Measurements from ENCODE around the gene TET2.
A peak's percentile ranks its signal among the peaks of the same experiment; 100 is the strongest.

The TET2 gene

DNA sequence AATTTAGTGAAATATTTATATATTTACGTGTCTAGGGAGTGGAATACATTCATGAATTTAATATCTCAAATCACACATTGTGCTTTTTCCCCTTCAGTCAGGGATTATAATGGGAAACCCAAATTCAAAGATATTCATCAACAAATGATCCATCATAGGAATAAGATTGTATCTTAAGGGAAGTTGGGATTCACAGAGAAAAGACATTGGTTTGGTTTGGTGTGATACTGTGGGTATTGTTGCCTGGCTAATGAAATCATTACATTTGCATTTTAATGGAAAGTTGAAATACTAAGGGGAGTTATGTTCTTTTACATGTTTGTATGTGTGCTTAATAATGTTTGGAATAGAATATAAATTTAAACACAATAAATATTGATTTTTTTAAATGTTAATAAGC lies 1.7 kb downstream of the TET2 start:
- DNase-seq (ENCODE audit: low spot score in 2 of 2), result peak in 1 of 2 experiments; percentile 54
- in situ Hi-C loops (cut with MboI; ENCODE audit: low sequenced_read_pairs), result no loop called here
- Histone ChIP-seq H3K36me3 (replicated peaks) (no peaks in the 10 kb centered on the region), H3K4me1 (peaks cover 23% of the 10 kb centered on the region), H3K4me3 (peak overlapping the region; percentile 59), H3K9me3 (no peaks in the 10 kb centered on the region), H3K27me3 (ENCODE audit: low read depth) (no peaks in the 10 kb centered on the region)

DNA sequence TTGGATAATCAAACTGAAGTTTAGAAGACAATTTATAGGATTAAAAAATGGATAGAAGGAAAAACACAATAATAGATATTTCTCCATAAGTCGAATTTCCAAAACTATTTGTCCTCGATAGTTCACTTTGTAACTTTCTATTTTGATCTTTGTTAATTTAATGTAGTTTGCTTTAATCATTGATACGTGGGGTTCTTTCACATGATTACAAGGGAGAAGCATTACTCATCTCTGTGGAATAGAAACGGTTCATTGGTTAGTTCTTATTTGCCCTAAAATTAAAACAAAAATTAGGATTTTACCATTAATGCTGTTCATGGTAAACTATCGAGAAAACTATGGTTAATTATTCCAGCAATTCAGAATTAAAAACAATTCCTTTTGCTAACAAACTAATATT lies 2.1 kb downstream of the TET2 start:
- in situ Hi-C loops (cut with MboI; ENCODE audit: low sequenced_read_pairs), result no loop called here
- H3K4me3 ChIP-seq, result peak overlapping the region; percentile 59
- DNase-seq (ENCODE audit: low spot score in 2 of 2), result no peak
- H3K4me1 ChIP-seq, result peaks cover 19% of the 10 kb centered on the region
- H3K9me3 ChIP-seq, result no peaks in the 10 kb centered on the region
- H3K27me3 ChIP-seq (ENCODE audit: low read depth), result no peaks in the 10 kb centered on the region
- H3K36me3 ChIP-seq (replicated peaks), result no peaks in the 10 kb centered on the region

DNA sequence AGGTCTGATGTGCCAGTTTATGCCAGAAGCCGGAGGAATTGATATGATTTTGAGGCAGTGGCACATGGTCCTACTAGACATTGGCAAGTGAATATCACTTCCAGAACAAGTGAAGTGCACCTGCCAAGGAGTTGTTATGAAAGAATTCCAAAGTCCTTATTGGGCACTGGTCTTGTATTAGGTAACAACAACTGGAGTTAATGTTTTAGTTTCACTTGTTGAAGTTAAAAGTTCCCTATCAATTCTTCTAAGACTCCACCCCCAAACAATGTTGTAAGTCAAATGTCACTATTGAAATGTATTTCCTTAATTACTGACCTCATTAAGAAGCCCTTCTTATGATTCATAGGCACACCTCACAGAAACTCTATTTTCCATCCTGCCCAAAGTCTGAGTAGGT lies 3.1 kb downstream of the TET2 start:
- Histone ChIP-seq H3K9me3 (no peaks in the 10 kb centered on the region), H3K4me3 (no peak overlapping the region), H3K36me3 (replicated peaks) (no peaks in the 10 kb centered on the region), H3K4me1 (peaks cover 19% of the 10 kb centered on the region), H3K27me3 (ENCODE audit: low read depth) (no peaks in the 10 kb centered on the region)
- in situ Hi-C loops (cut with MboI; ENCODE audit: low sequenced_read_pairs), result no loop called here
- no peak for DNase-seq (ENCODE audit: low spot score in 2 of 2)

DNA sequence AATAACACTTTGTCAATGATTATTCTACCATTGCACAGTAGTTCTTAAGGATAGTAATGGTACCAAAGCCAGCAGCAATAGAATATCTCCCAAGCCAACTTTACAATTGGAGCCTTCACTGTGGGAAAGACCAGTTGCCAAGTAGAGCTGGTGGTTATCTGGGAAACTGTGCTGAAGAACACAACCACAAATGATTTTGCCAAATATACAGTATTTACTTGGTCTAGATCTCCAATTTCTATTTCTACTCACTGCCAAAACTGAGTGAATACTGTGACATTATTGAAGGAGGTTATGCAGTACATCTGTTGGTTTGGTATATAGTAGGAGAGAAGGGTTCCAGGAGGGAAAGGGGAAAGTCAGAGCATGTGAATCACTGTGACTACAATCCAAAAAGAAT lies 3.8 kb downstream of the TET2 start:
- H3K27me3 ChIP-seq (ENCODE audit: low read depth), result no peaks in the 10 kb centered on the region
- H3K4me1 ChIP-seq, result peaks cover 14% of the 10 kb centered on the region
- H3K4me3 ChIP-seq, result no peak overlapping the region
- H3K36me3 ChIP-seq (replicated peaks), result no peaks in the 10 kb centered on the region
- no peaks in the 10 kb centered on the region for H3K9me3 ChIP-seq
- DNase-seq (ENCODE audit: low spot score in 2 of 2), result no peak
- in situ Hi-C loops (cut with MboI; ENCODE audit: low sequenced_read_pairs), result no loop called here

DNA sequence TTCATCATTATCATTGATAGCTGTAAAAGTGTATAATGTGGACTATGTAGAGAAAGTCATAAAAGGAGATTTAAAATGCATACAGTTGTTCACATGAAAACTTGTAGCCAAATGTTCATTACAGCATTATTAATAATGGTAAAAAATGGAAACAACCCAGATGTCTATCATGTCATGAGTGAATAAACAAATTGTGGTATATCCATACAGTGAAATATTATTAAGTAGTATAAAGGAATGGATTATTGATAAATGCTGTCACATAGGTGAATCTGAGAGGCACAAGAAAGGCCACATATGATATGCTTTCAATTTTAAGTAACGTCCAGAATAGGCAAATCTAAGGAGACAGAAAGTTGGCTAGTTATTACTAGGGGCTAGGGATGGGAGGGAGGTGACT lies 7.1 kb downstream of the TET2 start:
- no peak for DNase-seq (ENCODE audit: low spot score in 2 of 2)
- Histone ChIP-seq H3K27me3 (ENCODE audit: low read depth) (no peaks in the 10 kb centered on the region), H3K4me3 (no peak overlapping the region), H3K9me3 (no peaks in the 10 kb centered on the region), H3K4me1 (peaks cover 12% of the 10 kb centered on the region), H3K36me3 (replicated peaks) (no peaks in the 10 kb centered on the region)
- in situ Hi-C loops (cut with MboI; ENCODE audit: low sequenced_read_pairs), result no loop called here

DNA sequence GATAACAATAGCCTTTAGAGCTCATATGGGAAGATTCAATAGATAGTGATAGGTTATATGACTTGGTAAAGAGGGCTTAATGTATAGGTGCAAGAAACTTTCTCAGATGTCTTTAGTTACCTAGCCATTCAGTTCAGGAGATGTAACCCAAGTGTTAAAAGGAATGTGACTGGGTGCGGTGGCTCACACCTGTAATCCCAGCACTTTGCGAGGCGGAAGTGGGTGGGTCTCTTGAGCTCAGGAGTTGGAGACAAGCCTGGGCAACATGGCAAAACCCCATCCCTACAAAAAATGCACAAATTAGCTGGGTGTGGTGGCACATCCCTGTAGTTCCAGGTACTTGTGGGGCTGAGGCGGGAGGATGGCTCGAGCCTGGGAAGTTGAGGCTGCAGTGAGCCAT lies 7.9 kb downstream of the TET2 start:
- in situ Hi-C loops (cut with MboI; ENCODE audit: low sequenced_read_pairs), result no loop called here
- Histone ChIP-seq H3K36me3 (replicated peaks) (no peaks in the 10 kb centered on the region), H3K27me3 (ENCODE audit: low read depth) (no peaks in the 10 kb centered on the region), H3K9me3 (no peaks in the 10 kb centered on the region), H3K4me3 (no peak overlapping the region), H3K4me1 (peaks cover 4% of the 10 kb centered on the region)
- DNase-seq (ENCODE audit: low spot score in 2 of 2), result no peak

DNA sequence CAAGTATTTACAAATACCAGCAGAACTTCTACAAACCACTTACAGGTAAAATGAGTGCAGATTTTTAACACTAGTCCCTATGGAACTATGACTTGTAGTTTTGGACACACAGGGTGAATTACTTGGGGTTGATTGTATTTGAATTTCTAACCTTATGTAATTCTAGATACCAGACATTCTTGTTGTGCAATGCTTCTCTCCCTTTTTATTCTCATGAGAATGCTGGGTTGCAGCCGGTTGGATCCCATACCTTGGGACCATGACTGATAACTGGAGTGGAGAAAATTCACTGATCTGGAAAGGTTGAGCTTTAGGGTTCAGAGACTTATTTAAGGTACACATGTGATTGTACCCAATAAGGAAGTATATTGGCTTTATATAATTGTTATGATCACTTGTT lies 8.8 kb downstream of the TET2 start:
- H3K4me1 ChIP-seq, result peaks cover 4% of the 10 kb centered on the region

DNA sequence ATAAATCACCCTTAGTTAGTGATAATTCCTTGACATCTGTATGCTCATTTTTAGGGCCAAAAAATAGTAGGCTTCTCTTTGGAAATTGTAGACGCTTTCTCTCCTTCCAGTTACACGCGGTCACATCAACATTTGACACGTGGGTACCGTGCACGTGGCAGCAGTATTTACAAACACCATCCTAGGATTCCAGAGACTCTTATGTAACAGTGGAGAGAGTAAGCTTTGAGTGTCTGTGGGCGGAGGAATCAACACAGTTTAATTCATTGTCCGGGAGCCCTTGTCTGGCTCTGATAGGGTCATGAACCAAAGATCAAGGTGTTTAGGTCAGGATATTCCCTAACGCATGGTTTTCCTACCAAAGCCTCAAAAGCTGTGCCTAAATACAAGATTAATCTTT lies 12.2 kb downstream of the TET2 start:
- no peaks in the 10 kb centered on the region for H3K27me3 ChIP-seq (ENCODE audit: low read depth)
- no peaks in the 10 kb centered on the region for H3K36me3 ChIP-seq (replicated peaks)
- no peak for DNase-seq (ENCODE audit: low spot score in 2 of 2)
- no peak overlapping the region for H3K4me3 ChIP-seq
- in situ Hi-C loops (cut with MboI; ENCODE audit: low sequenced_read_pairs), result no loop called here
- no peaks in the 10 kb centered on the region for H3K9me3 ChIP-seq
- H3K4me1 ChIP-seq, result peaks cover 18% of the 10 kb centered on the region

More for the DNA sequence above, 8.8 kb downstream of the TET2 start:
- Histone ChIP-seq H3K9me3 (no peaks in the 10 kb centered on the region), H3K36me3 (replicated peaks) (no peaks in the 10 kb centered on the region), H3K27me3 (ENCODE audit: low read depth) (no peaks in the 10 kb centered on the region), H3K4me3 (no peak overlapping the region)
- in situ Hi-C loops (cut with MboI; ENCODE audit: low sequenced_read_pairs), result no loop called here
- no peak for DNase-seq (ENCODE audit: low spot score in 2 of 2)

DNA sequence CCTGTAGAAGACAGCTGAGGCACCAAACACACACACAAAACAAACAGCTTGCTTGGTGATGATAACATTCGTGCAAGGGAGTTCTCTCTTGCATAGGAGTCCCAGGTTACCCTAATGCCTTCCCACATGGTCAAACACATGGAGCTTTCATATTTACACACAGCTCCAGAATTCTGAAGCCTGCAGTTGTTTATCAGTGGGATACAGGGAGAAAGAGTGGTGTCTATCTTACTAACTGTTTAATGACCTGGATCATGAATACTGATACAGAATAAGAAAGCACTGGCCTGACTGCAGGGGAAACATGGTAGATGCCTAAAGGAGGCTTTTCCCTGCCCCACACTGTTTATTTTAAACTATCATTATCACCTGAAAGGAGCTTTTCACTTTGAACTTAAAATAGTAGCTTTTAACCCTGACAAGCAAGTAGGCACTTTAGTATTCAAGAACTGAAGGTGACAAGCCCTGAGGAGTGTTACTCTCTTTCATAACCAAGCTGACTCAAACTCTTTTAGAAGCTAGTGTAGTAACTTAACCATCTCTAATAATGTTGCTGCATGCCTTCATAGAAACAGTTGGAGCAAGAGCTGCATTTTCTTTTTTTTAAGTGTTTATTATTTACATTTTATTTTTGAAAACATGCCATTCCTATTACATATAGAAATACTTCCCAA lies 15.6 kb downstream of the TET2 start:
- in situ Hi-C loops (cut with MboI; ENCODE audit: low sequenced_read_pairs), result no loop called here
- DNase-seq (ENCODE audit: low spot score in 2 of 2), result no peak
- peaks cover 18% of the 10 kb centered on the region for H3K4me1 ChIP-seq

DNA sequence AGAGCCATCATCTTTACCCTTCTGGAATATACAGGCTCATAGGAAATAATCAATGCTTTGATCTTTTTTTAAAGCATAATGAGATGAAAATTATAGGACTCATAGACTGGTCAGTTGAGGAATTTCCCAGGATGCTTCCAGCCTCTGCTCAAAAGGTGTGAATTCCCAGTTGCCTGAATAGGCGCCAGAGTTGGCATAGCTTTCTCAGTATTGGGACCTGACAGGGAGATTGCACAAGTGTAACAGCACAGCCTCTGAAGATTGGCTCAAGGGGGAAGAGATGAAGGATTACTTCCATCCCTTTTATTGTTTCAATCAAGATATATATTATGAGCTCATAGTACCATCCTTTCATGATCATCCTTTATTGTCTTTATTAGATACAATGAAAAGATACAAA lies 17.9 kb downstream of the TET2 start:
- in situ Hi-C loops (cut with MboI; ENCODE audit: low sequenced_read_pairs), result no loop called here
- H3K36me3 ChIP-seq (replicated peaks), result no peaks in the 10 kb centered on the region; the same call in 1 of the 2 replicates
- H3K27me3 ChIP-seq (ENCODE audit: low read depth), result no peaks in the 10 kb centered on the region
- H3K4me3 ChIP-seq, result no peak overlapping the region
- H3K4me1 ChIP-seq, result peaks cover 14% of the 10 kb centered on the region
- H3K9me3 ChIP-seq, result no peaks in the 10 kb centered on the region
- DNase-seq (ENCODE audit: low spot score in 2 of 2), result no peak

More for the DNA sequence above, 15.6 kb downstream of the TET2 start:
- Histone ChIP-seq H3K9me3 (no peaks in the 10 kb centered on the region), H3K27me3 (ENCODE audit: low read depth) (no peaks in the 10 kb centered on the region), H3K36me3 (replicated peaks) (no peaks in the 10 kb centered on the region; the same call in 1 of the 2 replicates), H3K4me3 (no peak overlapping the region)

DNA sequence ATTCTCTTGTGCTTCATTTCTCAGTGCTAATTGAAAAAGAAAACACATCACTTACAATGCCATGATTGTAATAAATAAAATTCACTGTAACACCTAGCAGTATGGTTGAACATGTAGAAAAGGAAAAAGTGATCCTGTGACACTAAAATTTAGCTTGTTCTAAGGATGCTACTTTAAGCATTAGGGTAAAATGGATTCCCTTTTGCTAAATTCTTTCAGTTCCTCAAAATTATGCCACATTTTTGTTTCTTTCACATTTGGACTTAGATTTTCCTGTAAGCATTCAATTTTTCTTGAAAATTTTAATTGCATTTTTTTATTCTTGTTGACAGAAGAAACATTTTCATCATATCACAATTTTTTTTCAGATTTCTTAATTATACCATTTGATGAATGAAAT lies 19.4 kb downstream of the TET2 start:
- no peak for DNase-seq (ENCODE audit: low spot score in 2 of 2)
- H3K27me3 ChIP-seq (ENCODE audit: low read depth), result no peaks in the 10 kb centered on the region
- in situ Hi-C loops (cut with MboI; ENCODE audit: low sequenced_read_pairs), result no loop called here
- peaks cover 14% of the 10 kb centered on the region for H3K4me1 ChIP-seq
- H3K36me3 ChIP-seq (replicated peaks), result no peaks in the 10 kb centered on the region; the same call in 1 of the 2 replicates
- H3K4me3 ChIP-seq, result no peak overlapping the region
- no peaks in the 10 kb centered on the region for H3K9me3 ChIP-seq

DNA sequence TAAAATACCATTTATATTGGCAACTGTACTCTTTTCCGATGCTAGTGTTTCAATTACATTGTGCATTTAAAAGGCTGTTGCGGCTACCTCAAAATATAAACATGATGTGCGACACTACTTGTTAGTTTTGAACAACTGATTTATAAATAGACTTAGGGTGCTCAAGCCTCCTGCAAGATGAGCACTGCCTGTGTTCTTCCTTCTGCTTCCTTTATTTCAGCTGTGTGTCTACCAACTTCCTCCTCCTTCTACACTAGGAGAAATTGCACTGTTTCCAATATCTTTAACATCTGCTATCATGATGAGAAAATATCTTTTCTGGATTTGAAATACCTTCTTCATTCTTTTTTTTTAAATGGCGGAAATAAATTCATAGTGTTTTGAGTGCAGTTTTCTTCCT lies 24.0 kb downstream of the TET2 start:
- H3K9me3 ChIP-seq, result no peaks in the 10 kb centered on the region
- no peak overlapping the region for H3K4me3 ChIP-seq
- H3K36me3 ChIP-seq (replicated peaks), result no peaks in the 10 kb centered on the region
- in situ Hi-C loops (cut with MboI; ENCODE audit: low sequenced_read_pairs), result no loop called here
- H3K27me3 ChIP-seq (ENCODE audit: low read depth), result no peaks in the 10 kb centered on the region
- DNase-seq (ENCODE audit: low spot score in 2 of 2), result no peak
- no peaks in the 10 kb centered on the region for H3K4me1 ChIP-seq

DNA sequence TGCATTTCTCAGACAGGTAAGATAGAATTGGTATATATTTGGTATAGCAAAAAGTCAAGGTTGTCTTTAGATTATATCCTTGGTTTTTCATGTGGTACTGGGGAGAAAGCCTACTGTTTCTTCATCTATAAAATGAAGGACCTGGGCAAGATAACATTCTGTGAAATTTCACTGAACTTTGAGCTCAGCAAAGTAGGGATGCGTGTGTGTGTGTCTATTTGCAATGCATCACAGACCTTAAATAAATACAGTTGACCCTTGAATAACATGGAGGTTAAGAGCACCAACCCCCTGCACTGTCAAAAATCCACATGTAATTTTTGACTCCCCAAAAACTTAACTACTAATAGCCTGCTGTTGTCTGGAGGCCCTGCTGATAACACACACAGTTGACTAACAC lies 25.2 kb downstream of the TET2 start:
- Histone ChIP-seq H3K36me3 (replicated peaks) (no peaks in the 10 kb centered on the region), H3K4me3 (no peak overlapping the region), H3K27me3 (ENCODE audit: low read depth) (no peaks in the 10 kb centered on the region), H3K9me3 (no peaks in the 10 kb centered on the region), H3K4me1 (no peaks in the 10 kb centered on the region)
- no peak for DNase-seq (ENCODE audit: low spot score in 2 of 2)
- in situ Hi-C loops (cut with MboI; ENCODE audit: low sequenced_read_pairs), result no loop called here

DNA sequence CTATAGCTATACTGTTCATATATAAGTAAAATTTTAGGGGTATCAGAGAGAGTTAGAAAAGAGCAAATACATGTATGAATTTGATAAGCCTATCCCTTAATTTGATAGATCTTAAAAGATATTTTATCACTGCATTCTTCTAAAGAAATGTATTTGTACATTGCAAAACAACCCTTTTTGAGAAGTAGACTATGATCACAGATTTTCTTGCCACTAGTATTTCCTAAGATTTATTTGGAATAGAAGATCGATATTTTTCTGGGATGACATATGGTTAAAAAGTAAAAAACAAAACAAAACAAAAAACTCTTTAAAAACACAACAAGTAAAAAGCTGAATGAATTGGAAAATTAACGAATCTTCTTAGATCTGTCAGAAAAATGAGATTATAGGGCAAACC lies 27.4 kb downstream of the TET2 start:
- Histone ChIP-seq H3K9me3 (no peaks in the 10 kb centered on the region), H3K27me3 (ENCODE audit: low read depth) (no peaks in the 10 kb centered on the region), H3K4me3 (no peak overlapping the region), H3K4me1 (no peaks in the 10 kb centered on the region), H3K36me3 (replicated peaks) (no peaks in the 10 kb centered on the region)
- in situ Hi-C loops (cut with MboI; ENCODE audit: low sequenced_read_pairs), result no loop called here
- no peak for DNase-seq (ENCODE audit: low spot score in 2 of 2)

Measured in HAP-1 (cell line).